ENCODE measurements around the gene RITA1. TPM values are rescaled to one million over a fixed set of nuclear protein-coding genes. Genes with fewer than 3 reads are reported as not detected.

RITA1 gene, protein sequence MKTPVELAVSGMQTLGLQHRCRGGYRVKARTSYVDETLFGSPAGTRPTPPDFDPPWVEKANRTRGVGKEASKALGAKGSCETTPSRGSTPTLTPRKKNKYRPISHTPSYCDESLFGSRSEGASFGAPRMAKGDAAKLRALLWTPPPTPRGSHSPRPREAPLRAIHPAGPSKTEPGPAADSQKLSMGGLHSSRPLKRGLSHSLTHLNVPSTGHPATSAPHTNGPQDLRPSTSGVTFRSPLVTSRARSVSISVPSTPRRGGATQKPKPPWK
- 32.7 and 33.6 TPM in 2 replicates for total RNA-seq (2022)
- percentile 70 among the genes with signal in this experiment for Bru-seq, nascent RNA
- BruChase-seq, experiment 1, labeled RNA remaining after a 2-hour chase: percentile 76 among the genes with signal in this experiment
- BruChase-seq, experiment 2, labeled RNA remaining after a 6-hour chase: percentile 79 among the genes with signal in this experiment
- long read RNA-seq, transcript RITA1-201 (4 exons, 2,053 nt): major isoform, 74 of 86 reads
- long read RNA-seq, transcript RITA1-202 (4 exons, 2,041 nt): minor isoform, 5 of 86 reads
- long read RNA-seq, partial matches to known transcripts: 3 of 86 reads
- long read RNA-seq, other reads (novel, unspliced or antisense): 3 of 86 reads

DNA sequence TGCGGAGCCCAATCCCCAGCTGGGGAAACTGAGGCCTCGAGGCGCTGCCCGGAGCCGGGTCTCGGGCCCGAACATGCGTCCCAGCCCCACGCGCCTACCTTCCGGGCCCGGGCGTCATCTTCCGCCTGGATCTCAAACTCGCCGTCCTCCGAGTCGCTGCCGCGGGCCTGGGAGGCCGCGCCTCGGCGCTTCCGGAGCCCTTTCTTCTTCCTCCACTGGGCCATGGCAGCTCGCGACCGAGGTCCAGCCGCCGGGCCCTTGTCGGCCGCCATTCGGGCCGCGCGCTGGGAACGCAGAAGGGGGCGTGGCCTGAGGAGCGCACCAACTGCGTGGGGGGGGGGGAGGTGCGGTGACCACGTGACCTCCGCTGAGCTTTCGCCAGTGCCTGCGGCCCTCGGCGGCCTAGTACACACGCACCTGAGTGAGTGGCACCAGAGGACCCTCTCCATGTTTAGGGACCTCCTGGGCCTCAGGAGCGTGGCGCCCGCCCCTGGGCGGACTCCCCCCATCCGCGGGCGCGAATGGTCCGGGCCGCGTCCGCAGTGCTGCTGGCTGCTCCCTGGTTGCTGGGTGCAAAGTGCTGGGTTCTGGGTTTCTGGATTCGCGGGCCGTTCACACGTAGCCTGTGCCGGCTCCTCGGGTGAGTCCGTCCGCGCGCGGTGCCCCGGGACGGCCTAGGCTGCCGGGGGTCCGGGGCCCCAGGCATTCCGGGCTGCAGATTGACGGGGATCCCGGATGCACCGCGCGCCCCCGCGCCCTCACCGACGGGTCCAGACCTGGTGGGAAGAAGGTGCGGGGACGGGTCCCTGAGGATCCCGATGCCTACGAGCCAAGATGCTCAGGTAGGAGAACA lies at the start of gene RITA1, which contains the start of gene DDX54:
Gene RITA1 (plus strand): TSS at position 542 of the 853 bp plus-strand sequence. CDS start 1,026 bp downstream, outside the sequence.
Gene DDX54 (minus strand): TSS at position 299 of the 853 bp plus-strand sequence. CDS start 27 bp downstream, at position 272.
- no peak for TF ChIP-seq CTCF (IDR thresholded peaks at IDR 0.05; ENCODE audit: insufficient read depth in 1 of 2, low read depth in 1 of 2, low read length in 1 of 2, severe bottlenecking in 1 of 2, unreplicated experiment in 1 of 2)
- BruUV-seq (replicated peaks): no TSS peak
- Mint-ChIP-seq H3K27me3 (ENCODE audit: insufficient read depth, unreplicated experiment) (no peaks in the 10 kb centered on the region), H3K4me1 (ENCODE audit: low read depth, unreplicated experiment) (peaks cover 16% of the 10 kb centered on the region), H3K36me3 (ENCODE audit: insufficient read depth, unreplicated experiment) (peaks cover 66% of the 10 kb centered on the region), H3K4me3 (ENCODE audit: unreplicated experiment) (peak within 1 kb of the TSS; percentile 87), H3K9me3 (ENCODE audit: unreplicated experiment) (no peaks in the 10 kb centered on the region), H3K27ac (ENCODE audit: unreplicated experiment) (peak within 1 kb of the TSS; percentile 88)
- Histone ChIP-seq H3K27me3 (replicated peaks; ENCODE audit: control insufficient read depth, insufficient read depth, low read length) (no peaks in the 10 kb centered on the region), H3K36me3 (ENCODE audit: control insufficient read depth, insufficient read depth, low read length) (peaks cover 4% of the 10 kb centered on the region; the same call in 1 of the 2 replicates), H3K4me3 (ENCODE audit: low read depth, low read length) (peak within 1 kb of the TSS; percentile 93), H3K9me3 (no peaks in the 10 kb centered on the region), H3K4me1 (peaks cover under 1% of the 10 kb centered on the region; the same call in 1 of the 2 replicates)
- ChIA-PET POLR2A (interaction anchor here (0.5 to 1.8 kb wide), 8 partner anchors 20 to 775 kb away, joined by 3 to 11 read pairs (median 4); no protein-coding TSS in a partner anchor), CTCF (interaction anchor here (0.6 to 1.8 kb wide), 3 partner anchors 11 to 32 kb away, joined by 3 to 8 read pairs (median 5); no protein-coding TSS in a partner anchor)
- intact Hi-C loops (cut with micrococcal nuclease; ENCODE audit: unreplicated experiment): no loop called here
- DNase-seq: peak; percentile 89 to 94

- no TSS peak for BruUV-seq (replicated peaks)
- Mint-ChIP-seq H3K36me3 (ENCODE audit: insufficient read depth, unreplicated experiment) (no peaks in the 10 kb centered on the region), H3K4me1 (ENCODE audit: low read depth, unreplicated experiment) (no peaks in the 10 kb centered on the region), H3K9me3 (ENCODE audit: unreplicated experiment) (no peaks in the 10 kb centered on the region), H3K27ac (ENCODE audit: unreplicated experiment) (no peak overlapping the region), H3K4me3 (ENCODE audit: unreplicated experiment) (peak overlapping the region; percentile 60), H3K27me3 (ENCODE audit: insufficient read depth, unreplicated experiment) (no peaks in the 10 kb centered on the region)
- DNase-seq: no peak
- H3K27me3 ChIP-seq (replicated peaks; ENCODE audit: control insufficient read depth, insufficient read depth, low read length): no peaks in the 10 kb centered on the region
- H3K9me3 ChIP-seq: no peaks in the 10 kb centered on the region
- CTCF ChIA-PET: interaction anchor here (0.5 to 1.1 kb wide), 2 partner anchors 17 to 613 kb away, joined by 3 to 4 read pairs; no protein-coding TSS in a partner anchor
- POLR2A ChIA-PET: no interaction called here
- intact Hi-C loops (cut with micrococcal nuclease; ENCODE audit: unreplicated experiment): no loop called here
- H3K4me1 ChIP-seq: no peaks in the 10 kb centered on the region; the same call in 1 of the 2 replicates
- no peak for TF ChIP-seq CTCF (IDR thresholded peaks at IDR 0.05; ENCODE audit: insufficient read depth in 1 of 2, low read depth in 1 of 2, low read length in 1 of 2, severe bottlenecking in 1 of 2, unreplicated experiment in 1 of 2)
- no peak overlapping the region for H3K4me3 ChIP-seq (ENCODE audit: low read depth, low read length)
- H3K36me3 ChIP-seq (ENCODE audit: control insufficient read depth, insufficient read depth, low read length): no peaks in the 10 kb centered on the region
Observed at GRCh38 chr12:113136128-113136989, 49.2 kb upstream of the RITA1 start.
